OCI-LY7 (cell line): ENCODE data around the gene TUBGCP5.

Experiments
- CTCF ChIP-seq: fragments of 200-600 bp; sonication (generic); conservative IDR thresholded peaks from 2 replicates; pipeline ENCODE4 v1.5.1; 2014; ENCODE audit warnings: mild to moderate bottlenecking, antibody characterized with exemption, low read length, moderate library complexity, mixed read lengths
- EZH2phosphoT487 ChIP-seq: fragments of 200-600 bp; sonication (generic); IDR thresholded peaks from 2 replicates; pipeline ENCODE4 v1.6.1; 2018; ENCODE audit warnings: low read depth, borderline replicate concordance, mild to moderate bottlenecking, mixed run types, antibody characterized with exemption, low read length, moderate library complexity, mixed read lengths

DNA sequence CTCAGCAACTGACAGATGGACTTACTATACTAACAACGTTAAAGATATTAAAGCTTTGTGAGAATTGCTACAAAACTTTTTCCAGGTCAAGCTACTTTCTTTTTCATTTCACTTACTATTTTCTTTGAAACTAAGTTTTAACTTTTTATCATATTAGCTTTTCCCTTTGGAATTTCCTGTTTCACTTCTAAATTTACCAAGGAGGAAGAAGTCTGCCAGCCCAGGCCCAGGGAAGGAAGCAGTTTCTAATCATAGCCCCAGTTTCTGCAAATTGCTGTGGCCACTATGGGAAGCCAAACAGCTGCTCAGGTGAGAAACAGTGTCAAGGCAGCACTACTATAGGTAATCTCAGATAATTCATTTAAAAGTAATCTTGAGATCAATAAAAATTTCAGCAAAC lies 77.6 kb downstream of the TUBGCP5 start:
- TF ChIP-seq CTCF, result no peak
- no peak for TF ChIP-seq EZH2phosphoT487
